HG02759 (cell line): ENCODE measurements around the gene SNAP29.

Experiments used
- ATAC-seq: cut with Tn5 transposase; IDR thresholded peaks from one replicate; pipeline ENCODE4 v1.9.1; 2021; ENCODE audit warnings: mild to moderate bottlenecking, moderate library complexity; ENCODE audit not compliant: unreplicated experiment

Gene SNAP29

DNA sequence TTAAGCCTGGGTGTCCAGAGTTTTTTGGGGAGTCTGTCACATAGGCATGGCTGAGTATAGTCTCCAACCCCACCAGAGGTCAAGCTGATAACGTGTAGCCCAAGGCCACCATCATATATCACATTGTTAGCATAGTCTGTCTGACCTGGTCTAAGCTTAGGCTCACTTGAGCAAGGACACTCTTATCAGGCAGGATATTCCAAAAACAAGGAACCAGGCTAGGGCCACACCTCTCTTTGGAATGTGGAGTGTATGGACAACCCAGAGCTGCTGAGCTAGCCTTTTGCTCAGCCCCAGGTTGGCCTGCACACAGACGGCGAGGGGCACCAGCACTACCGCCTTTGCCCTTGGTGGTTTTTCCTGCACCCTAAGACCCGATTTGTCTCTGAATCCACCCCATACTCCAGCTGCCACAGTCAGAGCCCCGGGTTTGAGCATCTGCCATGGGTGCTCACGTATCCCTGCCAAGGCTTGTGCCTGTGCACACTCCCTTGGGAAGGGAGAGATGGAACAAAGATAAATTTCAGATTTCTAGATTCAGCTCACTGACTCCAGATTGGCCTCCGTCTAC is 7.2 kb downstream of the SNAP29 start:
- ATAC-seq, result no peak

DNA sequence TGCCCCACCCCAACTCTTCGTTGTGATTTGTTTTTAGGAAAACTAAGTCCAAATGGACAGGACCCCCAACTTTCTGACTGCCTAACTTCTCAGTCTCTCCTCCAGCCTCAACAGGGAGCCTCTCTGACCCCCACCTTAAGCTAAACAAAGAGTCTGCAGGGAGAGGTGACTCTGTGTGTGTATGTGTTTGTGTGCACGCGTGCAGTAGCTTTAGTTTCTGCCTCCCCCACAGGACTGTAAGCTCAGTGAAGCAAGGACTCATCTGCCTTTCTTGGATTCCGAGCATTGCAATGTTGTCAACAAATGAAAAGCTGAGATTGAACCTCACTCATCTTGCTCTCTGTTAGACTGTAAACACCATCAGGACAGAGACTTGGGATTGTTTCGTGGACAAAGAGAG is 7.9 kb downstream of the SNAP29 start:
- no peak for ATAC-seq

GRCh38 chr22:20867179-20868024 is 8.6 kb downstream of the SNAP29 start:
- no peak for ATAC-seq

- ATAC-seq, result no peak
Measured at GRCh38 chr22:20868025-20868962, 9.5 kb downstream of the SNAP29 start.

DNA sequence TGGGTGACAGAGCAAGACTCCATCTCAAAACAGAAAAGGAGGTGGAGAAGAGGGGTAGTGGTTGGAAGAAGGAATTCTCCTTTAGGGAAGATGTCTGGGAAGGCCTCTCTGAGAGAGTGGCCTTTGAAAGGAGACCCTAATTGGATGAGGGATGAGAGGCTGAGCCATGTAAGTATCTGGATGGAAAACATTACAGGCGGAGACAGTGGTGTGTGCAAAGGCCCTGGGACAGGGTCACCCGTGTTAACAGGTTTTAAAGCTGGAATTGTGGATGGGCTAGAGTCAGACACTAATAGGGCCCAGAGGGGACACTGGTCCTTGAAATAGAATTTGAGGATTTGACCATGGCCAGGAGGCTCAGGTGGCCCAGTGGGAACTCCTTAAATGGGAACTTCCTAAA is 10.4 kb downstream of the SNAP29 start:
- ATAC-seq, result no peak

DNA sequence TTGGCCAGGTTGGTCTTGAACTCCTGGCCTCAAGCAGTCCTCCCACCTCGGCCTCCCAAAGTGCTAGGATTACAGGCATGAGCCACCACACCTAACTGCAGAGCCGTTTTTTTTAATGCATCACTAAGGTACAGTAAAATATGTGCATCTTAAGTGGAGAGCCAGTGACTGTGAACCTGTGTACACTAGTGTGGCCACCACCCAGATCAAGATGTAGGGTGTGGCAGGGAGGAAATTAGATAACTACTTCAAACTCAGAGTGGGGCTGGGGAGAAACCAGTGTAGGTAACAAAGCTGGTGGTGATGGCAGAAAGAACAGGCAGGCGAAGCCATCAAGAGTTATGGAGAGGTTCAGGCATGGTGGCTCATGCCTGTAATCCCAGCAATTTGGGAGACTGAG is 14.4 kb downstream of the SNAP29 start:
- ATAC-seq, result no peak

- ATAC-seq, result no peak
Measured at GRCh38 chr22:20875296-20875695, 16.5 kb downstream of the SNAP29 start.

GRCh38 chr22:20877715-20878114 is 18.9 kb downstream of the SNAP29 start:
- no peak for ATAC-seq

GRCh38 chr22:20881231-20881630 is 22.4 kb downstream of the SNAP29 start:
- ATAC-seq, result no peak

- ATAC-seq, result no peak
Measured at GRCh38 chr22:20881869-20882815, 23.3 kb downstream of the SNAP29 start.

- no peak for ATAC-seq
Measured at GRCh38 chr22:20882855-20883254, 24.0 kb downstream of the SNAP29 start.

GRCh38 chr22:20884454-20884853 is 25.6 kb downstream of the SNAP29 start:
- ATAC-seq, result no peak

DNA sequence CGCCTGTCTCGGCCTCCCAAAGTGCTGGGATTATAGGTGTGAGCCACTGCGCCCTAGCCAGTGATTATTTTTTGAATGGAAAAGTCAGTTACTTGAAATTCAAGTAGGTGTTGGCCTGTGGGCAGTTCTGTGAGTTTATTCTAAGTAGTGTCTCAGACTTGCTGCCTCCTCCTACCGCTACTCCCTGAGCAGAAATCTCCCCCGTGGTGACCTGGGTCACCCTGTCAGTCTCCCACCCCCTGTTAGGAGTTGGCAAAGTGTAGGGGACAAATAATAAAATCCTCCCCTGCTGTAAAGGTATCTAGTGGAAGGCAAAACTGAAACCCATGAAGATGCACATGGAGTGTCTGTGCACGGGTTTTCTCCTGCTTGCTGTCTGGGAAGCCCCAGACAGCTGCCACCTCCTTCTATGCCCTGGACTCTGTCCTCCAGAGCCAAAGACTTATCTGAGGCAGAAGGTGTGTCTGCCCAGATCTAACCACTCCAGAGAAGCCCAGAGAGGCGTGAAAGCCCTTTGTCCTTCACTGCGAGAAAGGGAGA is 26.3 kb downstream of the SNAP29 start:
- ATAC-seq, result peak; percentile 11

- peak; percentile 67 for ATAC-seq
Measured at GRCh38 chr22:20885557-20886323, 26.9 kb downstream of the SNAP29 start.

DNA sequence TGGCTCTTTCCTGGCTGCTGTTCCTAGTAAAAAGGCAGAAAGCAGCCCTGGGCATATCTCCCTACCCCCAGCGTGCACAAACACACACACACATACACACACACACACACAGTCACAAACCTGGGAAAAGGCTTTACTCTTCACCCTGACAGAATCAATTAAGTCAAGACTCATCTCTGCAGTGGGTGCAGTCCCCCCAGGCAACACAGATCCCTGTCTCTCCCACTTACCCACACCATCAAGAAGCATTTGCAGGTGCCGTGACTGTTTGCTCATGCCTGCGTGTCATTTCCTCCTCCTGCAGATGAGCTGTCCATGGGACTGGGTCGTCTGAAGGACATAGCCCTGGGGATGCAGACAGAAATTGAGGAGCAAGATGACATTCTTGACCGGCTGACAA is 28.6 kb downstream of the SNAP29 start:
- ATAC-seq, result no peak

- no peak for ATAC-seq
Measured at GRCh38 chr22:20889025-20889704, 30.4 kb downstream of the SNAP29 start.

GRCh38 chr22:20889904-20890540 is 31.2 kb downstream of the SNAP29 start:
- ATAC-seq, result no peak

DNA sequence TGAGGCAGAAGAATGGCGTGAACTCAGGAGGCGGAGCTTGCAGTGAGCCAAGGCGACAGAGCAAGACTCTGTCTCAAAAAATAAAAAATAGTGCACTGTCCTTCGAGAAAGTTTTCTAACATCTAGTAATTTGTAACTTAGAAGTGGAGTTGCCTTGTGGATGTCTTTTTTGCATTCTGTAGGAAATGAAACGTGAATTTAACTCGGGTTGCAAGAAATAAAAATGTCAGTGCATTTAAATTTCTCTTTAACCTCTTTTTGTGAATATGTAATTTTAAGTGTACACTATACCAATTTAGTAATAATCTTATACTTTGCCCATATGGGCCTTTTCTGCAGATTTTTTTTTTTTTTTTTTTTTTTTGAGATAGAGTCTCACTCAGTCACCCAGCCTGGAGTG is 32.2 kb downstream of the SNAP29 start:
- no peak for ATAC-seq
